Measurements from ENCODE around the gene PDPN.

GRCh38 chr1:13585612-13585991, 2.0 kb downstream of the PDPN start:
- TF ChIP-seq POLR2A (IDR thresholded peaks at IDR 0.05; ENCODE audit: borderline replicate concordance, extremely low read depth, insufficient read depth, insufficient read length) (no peak), CTCF (IDR thresholded peaks at IDR 0.05 in 2 of 3, conservative IDR thresholded peaks at IDR 0.05 in 1 of 3; ENCODE audit: borderline replicate concordance in 1 of 3, insufficient read depth in 1 of 3, low read depth in 2 of 3, low read length in 2 of 3) (no peak), EZH2phosphoT487 (IDR thresholded peaks at IDR 0.05; ENCODE audit: borderline replicate concordance) (no peak), ATF3 (IDR thresholded peaks at IDR 0.05) (no peak), EZH2 (IDR thresholded peaks at IDR 0.05) (no peak), MAX (IDR thresholded peaks at IDR 0.05) (no peak), POLR2AphosphoS5 (IDR thresholded peaks at IDR 0.05; ENCODE audit: low read depth, low read length) (no peak), SRF (IDR thresholded peaks at IDR 0.05; ENCODE audit: low read depth) (no peak), TCF7L2 (IDR thresholded peaks at IDR 0.05; ENCODE audit: borderline replicate concordance, extremely low read depth, insufficient read depth, insufficient read length) (no peak), ELF1 (IDR thresholded peaks at IDR 0.05; ENCODE audit: borderline replicate concordance, low read depth) (no peak), REST (IDR thresholded peaks at IDR 0.05; ENCODE audit: low read depth) (no peak), EGR1 (IDR thresholded peaks at IDR 0.05; ENCODE audit: low read depth) (no peak)

Data from HCT116 (cell line).